Measurements from ENCODE around the gene KLHL34.

DNA sequence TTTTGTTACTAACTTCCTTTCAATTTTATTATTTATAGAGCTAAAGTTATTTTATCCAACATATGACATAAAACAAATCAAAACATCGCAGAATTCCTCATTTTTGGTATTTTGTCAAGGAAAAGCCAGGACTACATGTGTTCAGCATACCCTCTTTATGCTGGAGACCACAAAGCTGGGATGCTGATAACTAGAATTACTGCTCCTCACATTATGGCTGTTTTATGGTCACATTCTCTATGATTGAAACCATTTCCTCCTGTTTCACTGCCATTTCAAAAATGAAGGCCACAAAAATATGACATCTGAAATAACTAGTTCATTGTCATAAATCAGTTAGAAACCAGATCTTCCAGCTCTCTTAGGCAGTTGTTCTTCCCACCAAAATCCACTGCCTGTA is 41.7 kb downstream of the KLHL34 start:
- TF ChIP-seq, protein P1, sequence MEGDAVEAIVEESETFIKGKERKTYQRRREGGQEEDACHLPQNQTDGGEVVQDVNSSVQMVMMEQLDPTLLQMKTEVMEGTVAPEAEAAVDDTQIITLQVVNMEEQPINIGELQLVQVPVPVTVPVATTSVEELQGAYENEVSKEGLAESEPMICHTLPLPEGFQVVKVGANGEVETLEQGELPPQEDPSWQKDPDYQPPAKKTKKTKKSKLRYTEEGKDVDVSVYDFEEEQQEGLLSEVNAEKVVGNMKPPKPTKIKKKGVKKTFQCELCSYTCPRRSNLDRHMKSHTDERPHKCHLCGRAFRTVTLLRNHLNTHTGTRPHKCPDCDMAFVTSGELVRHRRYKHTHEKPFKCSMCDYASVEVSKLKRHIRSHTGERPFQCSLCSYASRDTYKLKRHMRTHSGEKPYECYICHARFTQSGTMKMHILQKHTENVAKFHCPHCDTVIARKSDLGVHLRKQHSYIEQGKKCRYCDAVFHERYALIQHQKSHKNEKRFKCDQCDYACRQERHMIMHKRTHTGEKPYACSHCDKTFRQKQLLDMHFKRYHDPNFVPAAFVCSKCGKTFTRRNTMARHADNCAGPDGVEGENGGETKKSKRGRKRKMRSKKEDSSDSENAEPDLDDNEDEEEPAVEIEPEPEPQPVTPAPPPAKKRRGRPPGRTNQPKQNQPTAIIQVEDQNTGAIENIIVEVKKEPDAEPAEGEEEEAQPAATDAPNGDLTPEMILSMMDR (conservative IDR thresholded peaks at IDR 0.05 in 1 of 2, IDR thresholded peaks at IDR 0.05 in 1 of 2; ENCODE audit: extremely low read depth in 1 of 2, insufficient read depth in 1 of 2, low read depth in 1 of 2, low read length in 2 of 2), result no peak
- TF ChIP-seq EZH2 (IDR thresholded peaks at IDR 0.05; ENCODE audit: borderline replicate concordance, low read length), result no peak
